Measurements from ENCODE around the gene REM2.

The REM2 gene

GRCh38 chr14:22915886-22916521 is 33.0 kb downstream of the REM2 start:
- peak; percentile 76 to 90 for DNase-seq (ENCODE audit: low read depth in 1 of 2, low spot score in 1 of 2)
- Histone ChIP-seq H3K4me3 (replicated peaks; ENCODE audit: insufficient read depth, low read length) (no peak overlapping the region), H3K27me3 (ENCODE audit: insufficient read depth, poor library complexity, severe bottlenecking) (no peaks in the 10 kb centered on the region), H3K27ac (replicated peaks) (peak overlapping the region; percentile 23)
- TF ChIP-seq SPI1 (IDR thresholded peaks at IDR 0.05; ENCODE audit: borderline replicate concordance, low read depth) (peak; percentile 32; the same call in 1 of the 2 replicates), REST (IDR thresholded peaks at IDR 0.05; ENCODE audit: insufficient replicate concordance, low read depth) (peak; percentile 21), GABPA (IDR thresholded peaks at IDR 0.05; ENCODE audit: low read depth) (0 out of 2 replicates have a peak, but pooled peaks have one; percentile 23), CTCF (IDR thresholded peaks at IDR 0.05; ENCODE audit: insufficient read depth, low read length) (no peak), POLR2AphosphoS5 (IDR thresholded peaks at IDR 0.05; ENCODE audit: low read depth) (peak; percentile 43)

- Histone ChIP-seq H3K4me3 (replicated peaks; ENCODE audit: insufficient read depth, low read length) (peak within 1 kb of the TSS; percentile 79), H3K27me3 (ENCODE audit: insufficient read depth, poor library complexity, severe bottlenecking) (no peaks in the 10 kb centered on the region), H3K27ac (replicated peaks) (peak within 1 kb of the TSS; percentile 97)
- DNase-seq (ENCODE audit: low read depth in 1 of 2, low spot score in 1 of 2) = peak; percentile 100
- TF ChIP-seq POLR2AphosphoS5 (IDR thresholded peaks at IDR 0.05; ENCODE audit: low read depth) (peak; percentile 73; the same call in 1 of the 2 replicates), CTCF (IDR thresholded peaks at IDR 0.05; ENCODE audit: insufficient read depth, low read length) (no peak)
Measured at GRCh38 chr14:22918804-22919600, 36.0 kb downstream of the REM2 start, which contains the start of gene RBM23. RBM23 (minus strand) TSS chr14:22919149.

GRCh38 chr14:22919601-22919921 is 36.5 kb downstream of the REM2 start:
- DNase-seq (ENCODE audit: low read depth in 1 of 2, low spot score in 1 of 2) = no peak
- Histone ChIP-seq H3K4me3 (replicated peaks; ENCODE audit: insufficient read depth, low read length) (peak overlapping the region; percentile 38), H3K27me3 (ENCODE audit: insufficient read depth, poor library complexity, severe bottlenecking) (no peaks in the 10 kb centered on the region), H3K27ac (replicated peaks) (peak overlapping the region; percentile 50)
- no peak; the same call in 1 of the 2 replicates for TF ChIP-seq POLR2AphosphoS5 (IDR thresholded peaks at IDR 0.05; ENCODE audit: low read depth)

GRCh38 chr14:22920697-22921096 is 37.7 kb downstream of the REM2 start:
- H3K27ac ChIP-seq (replicated peaks) = no peak overlapping the region

More at GRCh38 chr14:22920697-22921096, 37.7 kb downstream of the REM2 start:
- TF ChIP-seq POLR2AphosphoS5 (IDR thresholded peaks at IDR 0.05; ENCODE audit: low read depth) = no peak
- no peak for TF ChIP-seq CTCF (IDR thresholded peaks at IDR 0.05; ENCODE audit: insufficient read depth, low read length)
- no peak for TF ChIP-seq SPI1 (IDR thresholded peaks at IDR 0.05; ENCODE audit: borderline replicate concordance, low read depth)
- no peak for TF ChIP-seq GABPA (IDR thresholded peaks at IDR 0.05; ENCODE audit: low read depth)
- no peak for DNase-seq (ENCODE audit: low read depth in 1 of 2, low spot score in 1 of 2)
- H3K27me3 ChIP-seq (ENCODE audit: insufficient read depth, poor library complexity, severe bottlenecking) = no peaks in the 10 kb centered on the region
- H3K4me3 ChIP-seq (replicated peaks; ENCODE audit: insufficient read depth, low read length) = no peak overlapping the region
